Cardiac fibroblast (primary cell): ENCODE data around the gene MAB21L4.

Experiments
- DNase-seq, 2 donors: peaks; one replicate each; pipeline versions ENCODE4 v3.0.0 to v3.0.0-alpha.2; 2010; ENCODE audit warnings: low read depth in 2 of 2
- H3K4me3 ChIP-seq, 2 donors: replicated peaks in 1 of 2; 1 replicate in 1 of 2; 2 replicates in 1 of 2; pipeline ENCODE4 v1.5.1; 2011; ENCODE audit warnings: low read depth in 2 of 2, low read length in 2 of 2, mild to moderate bottlenecking in 2 of 2, moderate library complexity in 1 of 2
- TF ChIP-seq, protein P1 (sequence below): IDR thresholded peaks from one replicate; pipeline ENCODE4 v1.5.1; 2011; ENCODE audit warnings: low read depth, mild to moderate bottlenecking, low read length, inconsistent platforms

Gene MAB21L4

GRCh38 chr2:240902615-240903041 is 6.7 kb upstream of the MAB21L4 start:
- no peak for DNase-seq
- H3K4me3 ChIP-seq = no peak overlapping the region
- TF ChIP-seq, protein P1, sequence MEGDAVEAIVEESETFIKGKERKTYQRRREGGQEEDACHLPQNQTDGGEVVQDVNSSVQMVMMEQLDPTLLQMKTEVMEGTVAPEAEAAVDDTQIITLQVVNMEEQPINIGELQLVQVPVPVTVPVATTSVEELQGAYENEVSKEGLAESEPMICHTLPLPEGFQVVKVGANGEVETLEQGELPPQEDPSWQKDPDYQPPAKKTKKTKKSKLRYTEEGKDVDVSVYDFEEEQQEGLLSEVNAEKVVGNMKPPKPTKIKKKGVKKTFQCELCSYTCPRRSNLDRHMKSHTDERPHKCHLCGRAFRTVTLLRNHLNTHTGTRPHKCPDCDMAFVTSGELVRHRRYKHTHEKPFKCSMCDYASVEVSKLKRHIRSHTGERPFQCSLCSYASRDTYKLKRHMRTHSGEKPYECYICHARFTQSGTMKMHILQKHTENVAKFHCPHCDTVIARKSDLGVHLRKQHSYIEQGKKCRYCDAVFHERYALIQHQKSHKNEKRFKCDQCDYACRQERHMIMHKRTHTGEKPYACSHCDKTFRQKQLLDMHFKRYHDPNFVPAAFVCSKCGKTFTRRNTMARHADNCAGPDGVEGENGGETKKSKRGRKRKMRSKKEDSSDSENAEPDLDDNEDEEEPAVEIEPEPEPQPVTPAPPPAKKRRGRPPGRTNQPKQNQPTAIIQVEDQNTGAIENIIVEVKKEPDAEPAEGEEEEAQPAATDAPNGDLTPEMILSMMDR = no peak

- no peak for DNase-seq
- no peak overlapping the region for H3K4me3 ChIP-seq
- TF ChIP-seq, protein P1 = no peak
These were observed 6.1 kb upstream of the MAB21L4 start for GRCh38 chr2:240901986-240902614.

- TF ChIP-seq, protein P1 = no peak
- no peak overlapping the region for H3K4me3 ChIP-seq
- no peak for DNase-seq
These were observed 4.3 kb upstream of the MAB21L4 start for GRCh38 chr2:240900141-240900860.

DNA sequence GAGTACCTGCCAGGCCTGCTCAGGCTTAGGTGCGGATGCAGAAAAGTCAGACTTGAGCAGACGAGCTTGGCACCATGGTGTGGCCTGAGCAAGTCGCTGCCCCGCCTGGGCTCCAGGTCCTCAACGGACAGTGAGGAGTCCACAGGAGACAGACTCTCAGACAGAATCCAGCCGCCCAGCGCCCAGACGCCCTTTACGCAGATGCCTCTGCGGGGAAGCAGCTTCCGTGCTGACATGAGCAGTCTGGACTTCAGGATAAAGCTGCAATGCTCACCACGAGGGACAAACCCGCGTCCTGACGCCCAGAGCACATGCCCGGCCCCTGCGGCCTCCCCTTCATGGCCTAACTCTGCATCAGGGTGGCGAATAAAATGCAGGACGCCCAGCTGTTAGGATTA is 3.5 kb upstream of the MAB21L4 start:
- DNase-seq = no peak
- no peak overlapping the region for H3K4me3 ChIP-seq
- TF ChIP-seq, protein P1 = no peak

DNA sequence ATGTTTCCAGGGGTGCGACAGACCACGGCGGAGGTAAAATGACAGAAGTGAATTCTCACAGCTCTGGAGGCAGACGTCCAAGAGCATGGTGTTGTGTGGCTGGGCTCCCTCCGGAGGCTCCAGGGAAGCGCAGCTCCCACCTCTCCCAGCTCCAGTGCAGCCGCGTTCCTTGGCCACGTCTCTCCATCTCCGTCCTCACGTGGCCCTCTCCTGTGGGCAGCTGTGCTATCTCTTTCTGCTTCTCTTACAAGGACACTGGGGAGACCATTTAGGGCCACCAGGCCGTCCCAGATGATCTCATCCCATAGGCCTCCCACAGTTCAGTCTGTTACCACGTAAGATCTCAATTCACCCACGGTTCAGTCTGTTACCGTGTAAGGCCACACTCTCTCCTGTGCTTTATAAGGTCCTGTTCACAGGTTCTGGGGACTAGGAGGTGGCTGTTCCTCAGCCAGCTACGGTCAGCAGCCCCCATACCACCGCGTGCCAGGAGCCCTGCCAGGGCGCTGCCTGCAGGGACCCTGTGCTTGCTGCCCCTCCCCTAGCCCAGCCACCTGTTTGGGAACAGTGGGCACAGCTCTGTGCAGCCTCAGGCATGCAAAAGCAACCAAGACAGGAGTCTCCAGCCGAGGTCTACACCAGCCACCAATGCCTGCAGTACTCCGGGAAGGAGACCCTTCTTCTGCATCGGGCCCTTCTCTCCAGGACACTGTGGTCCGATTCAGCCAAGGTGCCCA is 2.9 kb upstream of the MAB21L4 start:
- TF ChIP-seq, protein P1 = no peak
- no peak overlapping the region for H3K4me3 ChIP-seq
- DNase-seq = no peak

DNA sequence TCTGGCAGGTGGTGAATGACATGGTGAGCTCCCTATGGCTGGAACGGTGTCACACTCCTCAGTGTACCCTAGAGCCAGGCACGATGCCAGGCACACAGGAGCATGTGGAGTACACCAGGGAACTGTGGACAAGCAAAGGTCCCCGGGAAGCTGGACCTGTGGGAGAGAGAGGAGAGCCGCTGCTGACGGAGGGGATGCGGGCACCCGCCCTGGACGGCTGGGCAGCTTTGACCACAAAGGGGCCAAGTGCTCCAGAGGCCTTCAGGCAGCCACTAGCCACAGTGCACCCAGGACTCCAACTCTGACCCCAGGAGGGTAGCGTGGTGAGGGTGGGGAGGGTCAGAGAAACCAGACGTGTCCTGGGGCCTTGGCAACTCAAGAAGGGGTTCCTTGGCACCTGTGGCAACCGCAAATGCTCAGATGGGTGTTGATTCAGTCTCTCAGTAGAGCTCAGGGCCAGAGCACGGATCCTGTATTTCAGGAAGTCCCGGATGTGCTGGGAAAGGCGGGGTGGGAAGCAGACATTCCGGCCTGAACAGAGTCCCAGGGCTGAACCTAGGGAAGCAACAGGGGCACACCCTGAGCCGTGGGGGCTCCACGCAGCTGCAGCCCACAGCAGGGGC is 2.3 kb upstream of the MAB21L4 start:
- DNase-seq = no peak
- TF ChIP-seq, protein P1 = no peak
- H3K4me3 ChIP-seq = no peak overlapping the region
